Suprapubic skin (tissue), 3 donors: Measurements from ENCODE around the gene REP15.

Experiments used
- EP300 ChIP-seq: sonication (generic); formaldehyde crosslinking; IDR thresholded peaks from one replicate; pipeline ENCODE4 v1.6.1; 2017; ENCODE audit warnings: antibody characterized with exemption
- TF ChIP-seq, protein P1 (sequence below), 2 donors: fragments of 200-600 bp in 1 of 2; fragments of 450-650 bp in 1 of 2; sonication (generic) in 1 of 2; IDR thresholded peaks; one replicate each; pipeline ENCODE4 v1.5.1; 2016 to 2019; ENCODE audit warnings: antibody characterized with exemption in 2 of 2, mild to moderate bottlenecking in 1 of 2, moderate library complexity in 1 of 2

DNA sequence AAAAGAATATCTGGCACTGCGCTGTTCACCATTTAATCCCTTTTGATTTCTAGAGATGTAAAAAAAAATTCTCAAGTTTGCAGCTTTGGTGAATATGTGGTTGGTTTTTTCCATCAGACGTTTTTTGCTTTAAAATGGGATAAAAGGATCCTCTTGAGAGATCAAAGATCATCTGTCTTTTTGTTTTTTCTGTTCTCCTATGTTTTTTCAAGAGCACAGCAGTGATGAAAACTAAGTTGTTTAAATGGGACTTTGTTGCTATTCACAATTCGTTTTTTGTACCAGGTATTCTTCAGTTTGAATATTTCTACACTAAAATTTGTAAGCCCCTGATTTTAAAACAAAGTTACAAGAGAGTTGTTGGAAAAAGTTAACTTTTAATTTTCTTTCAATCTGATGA lies 29.7 kb upstream of the REP15 start:
- TF ChIP-seq, protein P1, sequence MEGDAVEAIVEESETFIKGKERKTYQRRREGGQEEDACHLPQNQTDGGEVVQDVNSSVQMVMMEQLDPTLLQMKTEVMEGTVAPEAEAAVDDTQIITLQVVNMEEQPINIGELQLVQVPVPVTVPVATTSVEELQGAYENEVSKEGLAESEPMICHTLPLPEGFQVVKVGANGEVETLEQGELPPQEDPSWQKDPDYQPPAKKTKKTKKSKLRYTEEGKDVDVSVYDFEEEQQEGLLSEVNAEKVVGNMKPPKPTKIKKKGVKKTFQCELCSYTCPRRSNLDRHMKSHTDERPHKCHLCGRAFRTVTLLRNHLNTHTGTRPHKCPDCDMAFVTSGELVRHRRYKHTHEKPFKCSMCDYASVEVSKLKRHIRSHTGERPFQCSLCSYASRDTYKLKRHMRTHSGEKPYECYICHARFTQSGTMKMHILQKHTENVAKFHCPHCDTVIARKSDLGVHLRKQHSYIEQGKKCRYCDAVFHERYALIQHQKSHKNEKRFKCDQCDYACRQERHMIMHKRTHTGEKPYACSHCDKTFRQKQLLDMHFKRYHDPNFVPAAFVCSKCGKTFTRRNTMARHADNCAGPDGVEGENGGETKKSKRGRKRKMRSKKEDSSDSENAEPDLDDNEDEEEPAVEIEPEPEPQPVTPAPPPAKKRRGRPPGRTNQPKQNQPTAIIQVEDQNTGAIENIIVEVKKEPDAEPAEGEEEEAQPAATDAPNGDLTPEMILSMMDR (IDR thresholded peaks at IDR 0.05) = no peak
- no peak for TF ChIP-seq EP300
